HG02588 (cell line): Measurements from ENCODE around the gene DGKI.

Experiments used
- ATAC-seq: cut with Tn5 transposase; IDR thresholded peaks from one replicate; pipeline ENCODE4 v1.9.1; 2021; ENCODE audit warnings: mild to moderate bottlenecking, moderate library complexity; ENCODE audit not compliant: unreplicated experiment

The DGKI gene

GRCh38 chr7:137547485-137547884, 299.3 kb downstream of the DGKI start:
- no peak for ATAC-seq

GRCh38 chr7:137546671-137547070, 300.1 kb downstream of the DGKI start:
- ATAC-seq, result no peak

- ATAC-seq, result no peak
Observed at GRCh38 chr7:137546009-137546408, 300.8 kb downstream of the DGKI start.

GRCh38 chr7:137545059-137545716, 301.6 kb downstream of the DGKI start:
- no peak for ATAC-seq

- ATAC-seq, result no peak
Observed at GRCh38 chr7:137544453-137545058, 302.2 kb downstream of the DGKI start.

- no peak for ATAC-seq
Observed at GRCh38 chr7:137539111-137539715, 307.6 kb downstream of the DGKI start.

- ATAC-seq, result no peak
Observed at GRCh38 chr7:137538361-137538762, 308.4 kb downstream of the DGKI start.

- ATAC-seq, result no peak
Observed at GRCh38 chr7:137535579-137535978, 311.2 kb downstream of the DGKI start.

- no peak for ATAC-seq
Observed at GRCh38 chr7:137531671-137532070, 315.1 kb downstream of the DGKI start.

- no peak for ATAC-seq
Observed at GRCh38 chr7:137527634-137528033, 319.1 kb downstream of the DGKI start.

GRCh38 chr7:137523171-137523570, 323.6 kb downstream of the DGKI start:
- ATAC-seq, result no peak

GRCh38 chr7:137521451-137521850, 325.3 kb downstream of the DGKI start:
- ATAC-seq, result no peak

GRCh38 chr7:137519947-137520346, 326.8 kb downstream of the DGKI start:
- no peak for ATAC-seq

- ATAC-seq, result no peak
Observed at GRCh38 chr7:137519181-137519691, 327.5 kb downstream of the DGKI start.

GRCh38 chr7:137513091-137513490, 333.7 kb downstream of the DGKI start:
- ATAC-seq, result no peak

- ATAC-seq, result no peak
Observed at GRCh38 chr7:137507096-137507495, 339.7 kb downstream of the DGKI start.

GRCh38 chr7:137506031-137506430, 340.7 kb downstream of the DGKI start:
- ATAC-seq, result no peak

- no peak for ATAC-seq
Observed at GRCh38 chr7:137501562-137501961, 345.2 kb downstream of the DGKI start.

GRCh38 chr7:137492889-137493288, 353.9 kb downstream of the DGKI start:
- no peak for ATAC-seq

- ATAC-seq, result no peak
Observed at GRCh38 chr7:137489880-137490279, 356.9 kb downstream of the DGKI start.

- ATAC-seq, result no peak
Observed at GRCh38 chr7:137488038-137488437, 358.7 kb downstream of the DGKI start.

- ATAC-seq, result no peak
Observed at GRCh38 chr7:137485818-137486217, 361.0 kb downstream of the DGKI start.
